ENCODE data around the gene COL5A1. TPM values are rescaled to one million over a fixed set of nuclear protein-coding genes. Genes with fewer than 3 reads are reported as not detected.

The COL5A1 gene
- total RNA-seq, 1 experiment from 2014 or later = 10.6 TPM

DNA sequence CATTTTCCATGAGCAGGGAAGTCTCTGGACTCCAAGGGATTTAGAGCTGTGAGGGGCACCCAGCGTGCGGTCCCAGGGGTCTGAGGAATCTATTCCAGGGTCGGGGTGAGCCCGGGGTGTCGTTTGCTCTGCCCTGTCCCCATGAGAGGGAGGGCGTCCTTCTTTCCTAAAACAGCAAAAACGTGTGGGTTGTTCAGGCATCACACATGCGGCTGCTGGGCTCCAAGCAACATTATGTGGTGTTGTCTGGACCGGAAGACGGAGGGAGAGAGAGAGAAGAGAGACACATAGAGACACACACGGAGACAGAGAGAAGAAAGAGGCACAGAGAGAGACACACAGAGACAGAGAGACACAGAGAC is 42.7 kb upstream of the COL5A1 start:
- DNase-seq (no peak), ATAC-seq (no peak)
- Histone ChIP-seq H3K9me2 (replicated peaks; ENCODE audit: low read length) (no peaks in the 10 kb centered on the region), H3K4me3 (ENCODE audit: low read length) (no peak overlapping the region), H3K27me3 (ENCODE audit: low read length) (no peaks in the 10 kb centered on the region), H3K27ac (ENCODE audit: low read length) (no peak overlapping the region), H4K20me1 (ENCODE audit: low read length) (no peaks in the 10 kb centered on the region), H3K4me1 (ENCODE audit: insufficient read depth, low read length) (peaks cover 17% of the 10 kb centered on the region), H3F3A (ENCODE audit: low read length, unreplicated experiment) (no peaks in the 10 kb centered on the region), H2AFZ (ENCODE audit: low read length) (no peak overlapping the region), H3K79me2 (ENCODE audit: low read length) (no peaks in the 10 kb centered on the region), H3K9me3 (ENCODE audit: low read length) (no peaks in the 10 kb centered on the region), H3K9ac (ENCODE audit: low read length) (no peak overlapping the region), H3K4me2 (ENCODE audit: low read length) (no peak overlapping the region), H3K36me3 (ENCODE audit: low read depth, low read length) (no peaks in the 10 kb centered on the region)
- CTCF ChIA-PET = no interaction called here
- intact Hi-C loops (cut with micrococcal nuclease) = no loop called here
- no TSS peak for BruUV-seq (replicated peaks)
- POLR2A ChIA-PET (ENCODE audit: unreplicated experiment) = no interaction called here
- TF ChIP-seq, protein P1, sequence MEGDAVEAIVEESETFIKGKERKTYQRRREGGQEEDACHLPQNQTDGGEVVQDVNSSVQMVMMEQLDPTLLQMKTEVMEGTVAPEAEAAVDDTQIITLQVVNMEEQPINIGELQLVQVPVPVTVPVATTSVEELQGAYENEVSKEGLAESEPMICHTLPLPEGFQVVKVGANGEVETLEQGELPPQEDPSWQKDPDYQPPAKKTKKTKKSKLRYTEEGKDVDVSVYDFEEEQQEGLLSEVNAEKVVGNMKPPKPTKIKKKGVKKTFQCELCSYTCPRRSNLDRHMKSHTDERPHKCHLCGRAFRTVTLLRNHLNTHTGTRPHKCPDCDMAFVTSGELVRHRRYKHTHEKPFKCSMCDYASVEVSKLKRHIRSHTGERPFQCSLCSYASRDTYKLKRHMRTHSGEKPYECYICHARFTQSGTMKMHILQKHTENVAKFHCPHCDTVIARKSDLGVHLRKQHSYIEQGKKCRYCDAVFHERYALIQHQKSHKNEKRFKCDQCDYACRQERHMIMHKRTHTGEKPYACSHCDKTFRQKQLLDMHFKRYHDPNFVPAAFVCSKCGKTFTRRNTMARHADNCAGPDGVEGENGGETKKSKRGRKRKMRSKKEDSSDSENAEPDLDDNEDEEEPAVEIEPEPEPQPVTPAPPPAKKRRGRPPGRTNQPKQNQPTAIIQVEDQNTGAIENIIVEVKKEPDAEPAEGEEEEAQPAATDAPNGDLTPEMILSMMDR (conservative IDR thresholded peaks at IDR 0.05; ENCODE audit: low read depth, low read length) = no peak
- no peak for TF ChIP-seq EZH2 (IDR thresholded peaks at IDR 0.05; ENCODE audit: low read length, unreplicated experiment)
- no peak for TF ChIP-seq EZH2phosphoT487 (IDR thresholded peaks at IDR 0.05; ENCODE audit: borderline replicate concordance, low read length)

DNA sequence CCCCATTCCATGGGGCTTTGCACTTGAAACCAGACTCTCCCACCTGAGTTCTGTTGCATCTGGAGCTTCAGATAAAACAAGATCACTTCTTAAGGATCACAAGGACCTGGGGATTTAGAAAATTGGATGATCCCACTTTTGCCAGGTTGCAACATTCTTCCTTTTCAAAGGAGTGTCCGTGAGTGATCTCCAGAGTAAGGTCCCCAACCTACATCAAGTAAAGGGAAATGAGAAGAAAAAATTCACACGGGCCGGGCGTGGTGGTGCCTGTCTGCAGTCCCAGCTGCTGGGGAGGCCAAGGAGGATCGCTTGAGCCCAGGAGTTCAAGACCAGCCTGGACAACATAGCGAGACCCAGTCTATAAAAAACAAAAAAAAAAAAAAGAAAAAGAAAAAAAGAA is 41.2 kb upstream of the COL5A1 start:
- Histone ChIP-seq H4K20me1 (ENCODE audit: low read length) (no peaks in the 10 kb centered on the region), H3K4me3 (ENCODE audit: low read length) (no peak overlapping the region), H2AFZ (ENCODE audit: low read length) (no peak overlapping the region), H3F3A (ENCODE audit: low read length, unreplicated experiment) (no peaks in the 10 kb centered on the region), H3K9ac (ENCODE audit: low read length) (no peak overlapping the region), H3K79me2 (ENCODE audit: low read length) (no peaks in the 10 kb centered on the region), H3K9me2 (replicated peaks; ENCODE audit: low read length) (no peaks in the 10 kb centered on the region), H3K27ac (ENCODE audit: low read length) (no peak overlapping the region), H3K36me3 (ENCODE audit: low read depth, low read length) (no peaks in the 10 kb centered on the region), H3K4me1 (ENCODE audit: insufficient read depth, low read length) (peaks cover 17% of the 10 kb centered on the region), H3K27me3 (ENCODE audit: low read length) (no peaks in the 10 kb centered on the region), H3K4me2 (ENCODE audit: low read length) (no peak overlapping the region), H3K9me3 (ENCODE audit: low read length) (no peaks in the 10 kb centered on the region)
- intact Hi-C loops (cut with micrococcal nuclease) = no loop called here
- DNase-seq (no peak), ATAC-seq (no peak)
- no TSS peak for BruUV-seq (replicated peaks)
- TF ChIP-seq EZH2 (IDR thresholded peaks at IDR 0.05; ENCODE audit: low read length, unreplicated experiment) = no peak
- TF ChIP-seq, protein P1 (conservative IDR thresholded peaks at IDR 0.05; ENCODE audit: low read depth, low read length) = no peak
- no peak for TF ChIP-seq EZH2phosphoT487 (IDR thresholded peaks at IDR 0.05; ENCODE audit: borderline replicate concordance, low read length)
- CTCF ChIA-PET = no interaction called here
- POLR2A ChIA-PET (ENCODE audit: unreplicated experiment) = no interaction called here

DNA sequence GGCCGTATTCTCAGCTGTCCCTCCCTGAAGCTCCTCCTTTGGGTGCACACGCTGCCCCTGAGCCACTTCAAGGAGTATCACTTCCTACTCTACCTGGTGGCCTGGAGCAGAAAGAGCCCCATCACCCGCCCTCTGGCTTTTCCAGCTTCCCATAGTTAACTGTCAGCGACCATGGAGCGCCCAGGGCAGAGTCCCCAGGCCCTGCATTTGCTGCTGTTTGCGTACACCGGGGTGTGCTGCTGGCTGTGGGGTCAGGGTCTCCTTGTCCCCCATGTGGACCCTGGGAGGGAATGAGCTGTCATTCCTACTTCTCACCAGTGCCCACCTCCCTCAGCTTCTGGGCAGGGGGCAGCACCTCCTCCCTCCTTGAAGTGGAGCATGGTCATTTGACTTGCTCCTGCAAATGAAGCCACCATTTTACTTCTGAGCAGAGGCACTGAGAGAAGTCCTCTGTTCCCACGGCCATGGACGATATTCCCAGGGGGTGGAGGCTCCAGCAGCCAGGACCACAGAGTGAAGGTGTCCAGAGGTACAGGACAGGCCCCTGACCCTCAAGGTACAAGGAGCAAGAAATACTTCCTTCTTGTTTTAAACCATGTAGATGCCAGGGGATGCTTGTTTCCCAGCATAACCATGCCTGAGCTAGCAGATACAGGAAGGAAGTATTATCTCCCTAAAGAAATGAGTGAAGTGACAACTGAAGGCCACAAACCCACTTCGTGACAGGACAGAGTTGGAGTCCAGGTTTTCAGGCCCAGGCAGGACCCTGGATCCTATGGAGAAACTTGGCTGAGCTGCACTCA is 40.6 kb upstream of the COL5A1 start:
- Histone ChIP-seq H3K9me2 (replicated peaks; ENCODE audit: low read length) (no peaks in the 10 kb centered on the region), H3K9ac (ENCODE audit: low read length) (no peak overlapping the region), H3K36me3 (ENCODE audit: low read depth, low read length) (no peaks in the 10 kb centered on the region), H4K20me1 (ENCODE audit: low read length) (no peaks in the 10 kb centered on the region), H2AFZ (ENCODE audit: low read length) (no peak overlapping the region), H3K4me3 (ENCODE audit: low read length) (no peak overlapping the region), H3K27ac (ENCODE audit: low read length) (no peak overlapping the region), H3F3A (ENCODE audit: low read length, unreplicated experiment) (no peaks in the 10 kb centered on the region), H3K27me3 (ENCODE audit: low read length) (no peaks in the 10 kb centered on the region), H3K4me2 (ENCODE audit: low read length) (no peak overlapping the region), H3K9me3 (ENCODE audit: low read length) (no peaks in the 10 kb centered on the region), H3K4me1 (ENCODE audit: insufficient read depth, low read length) (peaks cover 17% of the 10 kb centered on the region), H3K79me2 (ENCODE audit: low read length) (no peaks in the 10 kb centered on the region)
- POLR2A ChIA-PET (ENCODE audit: unreplicated experiment) = no interaction called here
- ATAC-seq = no peak
- DNase-seq = no peak
- intact Hi-C loops (cut with micrococcal nuclease) = loop anchor here (1.0 kb wide), 1 partner anchor 8 kb away; no protein-coding TSS in a partner anchor
- no TSS peak for BruUV-seq (replicated peaks)
- no peak for TF ChIP-seq EZH2phosphoT487 (IDR thresholded peaks at IDR 0.05; ENCODE audit: borderline replicate concordance, low read length)
- no peak for TF ChIP-seq EZH2 (IDR thresholded peaks at IDR 0.05; ENCODE audit: low read length, unreplicated experiment)
- CTCF ChIA-PET = no interaction called here
